Measurements from ENCODE around the gene KCNQ1. TPM values are rescaled to one million over a fixed set of nuclear protein-coding genes. Genes with fewer than 3 reads are reported as not detected.

Gene KCNQ1
- total and polyA plus RNA-seq, 2 donors (not counting 1 experiment from before 2014, with no cell fraction given) = 21.5 to 28.8 TPM

DNA sequence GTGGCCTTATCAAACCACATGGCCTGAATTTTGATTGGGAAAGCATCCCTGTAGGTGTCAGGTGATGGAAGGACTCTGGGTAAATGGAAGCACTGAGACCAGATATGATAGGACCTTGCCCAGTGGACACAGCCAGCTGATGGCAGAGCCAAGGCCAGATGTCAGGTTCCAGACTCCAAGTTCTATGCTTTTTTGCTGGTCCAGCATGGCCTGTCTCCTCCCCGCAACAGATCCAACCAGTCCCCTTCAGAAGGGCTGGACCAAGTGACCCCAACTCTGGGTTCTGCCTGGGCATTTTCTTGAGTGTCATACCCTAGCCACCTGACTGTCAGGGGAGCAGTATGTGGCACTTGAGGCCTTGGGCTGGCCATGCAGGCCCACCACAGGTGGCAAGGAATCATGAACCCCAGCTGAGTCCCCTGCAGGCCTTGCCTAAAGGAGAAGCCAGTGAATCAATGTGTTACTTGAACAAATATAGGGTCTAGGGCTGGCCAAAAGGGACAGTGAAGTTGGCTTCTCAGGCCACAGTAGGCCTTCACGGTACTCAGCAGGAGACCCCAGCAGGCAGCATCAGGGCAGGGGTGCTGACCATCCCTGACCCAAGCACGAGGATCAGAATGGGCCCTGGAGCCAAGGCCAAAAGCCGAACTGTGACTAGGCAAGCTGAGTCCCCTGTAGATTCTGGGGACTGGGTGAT is 227.9 kb downstream of the KCNQ1 start:
- no peak overlapping the region for H2AFZ ChIP-seq (ENCODE audit: insufficient read depth, low read depth, low read length, poor library complexity, severe bottlenecking)
- DNase-seq = no peak

DNA sequence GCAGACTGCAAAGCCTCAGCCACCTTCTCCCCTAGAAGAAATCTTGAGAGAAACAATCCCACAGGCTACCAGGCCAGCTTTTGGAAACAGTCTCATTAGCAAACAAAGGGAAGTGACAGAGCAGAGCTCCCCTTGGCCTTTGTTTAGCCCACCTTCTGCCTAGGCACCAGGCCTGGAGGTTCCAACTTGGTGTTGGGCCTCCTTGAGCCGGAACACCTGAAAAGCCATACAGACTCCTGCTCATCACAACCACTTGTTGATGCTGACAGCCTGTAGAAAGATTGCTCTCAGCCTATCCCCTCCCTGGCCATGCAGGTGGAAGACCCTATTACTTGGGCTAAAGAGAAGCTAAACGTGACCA is 228.4 kb downstream of the KCNQ1 start:
- CTCF ChIA-PET = interaction anchor here (1.3 kb wide), 1 partner anchor 140 kb away, joined by 5 read pairs; no protein-coding TSS in a partner anchor
- 100% methylated on average over 1 of the region's 2 CpGs for WGBS (ENCODE audit: insufficient coverage)
- H3K4me2 ChIP-seq (replicated peaks; ENCODE audit: low read depth, low read length, poor library complexity, severe bottlenecking) = no peak overlapping the region

More for the DNA sequence above, 227.9 kb downstream of the KCNQ1 start:
- POLR2A ChIA-PET = no interaction called here
- intact Hi-C loops (cut with micrococcal nuclease) = no loop called here
- H3K27me3 Mint-ChIP-seq = no peaks in the 10 kb centered on the region
- CTCF ChIA-PET = interaction anchor here (1.3 kb wide), 1 partner anchor 139 kb away, joined by 5 read pairs; no protein-coding TSS in a partner anchor
- Histone ChIP-seq H3K27ac (ENCODE audit: low read length in 2 of 2) (no peak overlapping the region), H3K4me3 (ENCODE audit: control extremely low read depth in 1 of 5, extremely low read depth in 1 of 5, insufficient read depth in 1 of 5, low read depth in 2 of 5, low read length in 4 of 5) (no peak overlapping the region), H3K79me2 (ENCODE audit: control insufficient read depth, insufficient read depth, low read length) (no peaks in the 10 kb centered on the region), H3K4me2 (replicated peaks; ENCODE audit: low read depth, low read length, poor library complexity, severe bottlenecking) (no peak overlapping the region), H3K9ac (ENCODE audit: low read length) (no peak overlapping the region), H3K9me3 (ENCODE audit: control extremely low read depth in 1 of 3, control insufficient read depth in 2 of 3, insufficient read depth in 1 of 3, low read length in 2 of 3) (peaks cover 0 to 6% (median 0%) of the 10 kb centered on the region in 3 donors), H3K4me1 (ENCODE audit: control insufficient read depth in 2 of 2, insufficient read depth in 2 of 2, low read length in 2 of 2) (peaks cover 7 to 13% of the 10 kb centered on the region in 2 donors), H3K27me3 (replicated peaks in 1 of 4; ENCODE audit: control extremely low read depth in 1 of 4, control insufficient read depth in 3 of 4, insufficient read depth in 4 of 4, low read length in 3 of 4) (no peaks in the 10 kb centered on the region), H4K20me1 (ENCODE audit: control insufficient read depth, insufficient read depth, low read length, poor library complexity, severe bottlenecking) (peaks cover 6% of the 10 kb centered on the region), H3K36me3 (replicated peaks in 1 of 2; ENCODE audit: control extremely low read depth in 1 of 2, control insufficient read depth in 1 of 2, extremely low read depth in 1 of 2, insufficient read depth in 2 of 2, low read length in 1 of 2) (peaks cover 0 to 9% of the 10 kb centered on the region in 2 experiments)
- no peaks in the 10 kb centered on the region for H3K9me3 Mint-ChIP-seq (ENCODE audit: insufficient read depth)
- peaks cover 24% of the 10 kb centered on the region for H3K4me1 Mint-ChIP-seq
- no peak overlapping the region for H3K4me3 Mint-ChIP-seq
- no peak overlapping the region for H3K27ac Mint-ChIP-seq
- TF ChIP-seq, protein P1, sequence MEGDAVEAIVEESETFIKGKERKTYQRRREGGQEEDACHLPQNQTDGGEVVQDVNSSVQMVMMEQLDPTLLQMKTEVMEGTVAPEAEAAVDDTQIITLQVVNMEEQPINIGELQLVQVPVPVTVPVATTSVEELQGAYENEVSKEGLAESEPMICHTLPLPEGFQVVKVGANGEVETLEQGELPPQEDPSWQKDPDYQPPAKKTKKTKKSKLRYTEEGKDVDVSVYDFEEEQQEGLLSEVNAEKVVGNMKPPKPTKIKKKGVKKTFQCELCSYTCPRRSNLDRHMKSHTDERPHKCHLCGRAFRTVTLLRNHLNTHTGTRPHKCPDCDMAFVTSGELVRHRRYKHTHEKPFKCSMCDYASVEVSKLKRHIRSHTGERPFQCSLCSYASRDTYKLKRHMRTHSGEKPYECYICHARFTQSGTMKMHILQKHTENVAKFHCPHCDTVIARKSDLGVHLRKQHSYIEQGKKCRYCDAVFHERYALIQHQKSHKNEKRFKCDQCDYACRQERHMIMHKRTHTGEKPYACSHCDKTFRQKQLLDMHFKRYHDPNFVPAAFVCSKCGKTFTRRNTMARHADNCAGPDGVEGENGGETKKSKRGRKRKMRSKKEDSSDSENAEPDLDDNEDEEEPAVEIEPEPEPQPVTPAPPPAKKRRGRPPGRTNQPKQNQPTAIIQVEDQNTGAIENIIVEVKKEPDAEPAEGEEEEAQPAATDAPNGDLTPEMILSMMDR (IDR thresholded peaks at IDR 0.05) = no peak
- no peak for TF ChIP-seq EZH2 (IDR thresholded peaks at IDR 0.05; ENCODE audit: borderline replicate concordance, insufficient read depth, low read depth, low read length, poor library complexity, severe bottlenecking)
- 95% methylated on average over 3 of the region's 4 CpGs for WGBS (ENCODE audit: insufficient coverage)
- ATAC-seq (ENCODE audit: low read depth) = no peak

More for the DNA sequence above, 228.4 kb downstream of the KCNQ1 start:
- Histone ChIP-seq H3K27me3 (replicated peaks in 1 of 4; ENCODE audit: control extremely low read depth in 1 of 4, control insufficient read depth in 3 of 4, insufficient read depth in 4 of 4, low read length in 3 of 4) (no peaks in the 10 kb centered on the region), H3K9me3 (ENCODE audit: control extremely low read depth in 1 of 3, control insufficient read depth in 2 of 3, insufficient read depth in 1 of 3, low read length in 2 of 3) (peaks cover 0 to 6% (median 0%) of the 10 kb centered on the region in 3 donors), H3K79me2 (ENCODE audit: control insufficient read depth, insufficient read depth, low read length) (no peaks in the 10 kb centered on the region), H3K9ac (ENCODE audit: low read length) (no peak overlapping the region), H3K36me3 (replicated peaks in 1 of 2; ENCODE audit: control extremely low read depth in 1 of 2, control insufficient read depth in 1 of 2, extremely low read depth in 1 of 2, insufficient read depth in 2 of 2, low read length in 1 of 2) (peaks cover 0 to 5% of the 10 kb centered on the region in 2 experiments), H4K20me1 (ENCODE audit: control insufficient read depth, insufficient read depth, low read length, poor library complexity, severe bottlenecking) (peaks cover 6% of the 10 kb centered on the region), H3K27ac (ENCODE audit: low read length in 2 of 2) (no peak overlapping the region), H3K4me1 (ENCODE audit: control insufficient read depth in 2 of 2, insufficient read depth in 2 of 2, low read length in 2 of 2) (peaks cover 7 to 13% of the 10 kb centered on the region in 2 donors), H2AFZ (ENCODE audit: insufficient read depth, low read depth, low read length, poor library complexity, severe bottlenecking) (no peak overlapping the region), H3K4me3 (ENCODE audit: control extremely low read depth in 1 of 5, extremely low read depth in 1 of 5, insufficient read depth in 1 of 5, low read depth in 2 of 5, low read length in 4 of 5) (no peak overlapping the region)
- H3K4me3 Mint-ChIP-seq = no peak overlapping the region
- H3K27me3 Mint-ChIP-seq = no peaks in the 10 kb centered on the region
- ATAC-seq (ENCODE audit: low read depth) (no peak), DNase-seq (no peak)
- peaks cover 25% of the 10 kb centered on the region for H3K4me1 Mint-ChIP-seq
- H3K27ac Mint-ChIP-seq = no peak overlapping the region
- POLR2A ChIA-PET = no interaction called here
- H3K9me3 Mint-ChIP-seq (ENCODE audit: insufficient read depth) = no peaks in the 10 kb centered on the region
- intact Hi-C loops (cut with micrococcal nuclease) = no loop called here
- no peak for TF ChIP-seq EZH2 (IDR thresholded peaks at IDR 0.05; ENCODE audit: borderline replicate concordance, insufficient read depth, low read depth, low read length, poor library complexity, severe bottlenecking)
- TF ChIP-seq, protein P1 (IDR thresholded peaks at IDR 0.05) = no peak

All from B cell (primary cell).